VCaP (cell line): ENCODE measurements around the gene ZBTB38.

Source experiments
- H3K27ac ChIP-seq: fragments of 450-650 bp; 2 replicates; pipeline ENCODE4 v1.5.1; 2017
- CTCF ChIP-seq: fragments of 450-650 bp; conservative IDR thresholded peaks from 2 replicates; pipeline ENCODE4 v1.5.1; 2017; ENCODE audit warnings: mild to moderate bottlenecking, moderate library complexity

The ZBTB38 gene

GRCh38 chr3:141368062-141368924 lies at the start of gene ZBTB38:
ZBTB38 (plus strand) TSS chr3:141368504; CDS start chr3:141442389, 73,885 bp downstream.
- peak within 1 kb of the TSS; percentile 58 for H3K27ac ChIP-seq
- no peak for TF ChIP-seq CTCF

GRCh38 chr3:141320399-141321108 lies 47.8 kb upstream of the ZBTB38 start:
- no peak for TF ChIP-seq CTCF
- no peak overlapping the region for H3K27ac ChIP-seq

- H3K27ac ChIP-seq: no peak overlapping the region
- TF ChIP-seq CTCF: no peak
Observed at GRCh38 chr3:141321109-141321497, 47.2 kb upstream of the ZBTB38 start.

GRCh38 chr3:141323936-141324704 lies 44.2 kb upstream of the ZBTB38 start:
- H3K27ac ChIP-seq: no peak overlapping the region
- no peak for TF ChIP-seq CTCF

GRCh38 chr3:141326123-141326522 lies 42.2 kb upstream of the ZBTB38 start:
- TF ChIP-seq CTCF: no peak
- H3K27ac ChIP-seq: peak overlapping the region; percentile 54

- no peak for TF ChIP-seq CTCF
- peak overlapping the region; percentile 54 for H3K27ac ChIP-seq
Observed at GRCh38 chr3:141326626-141327025, 41.7 kb upstream of the ZBTB38 start.
